Large intestine (tissue), 3 donors: ENCODE results near the gene SPATA21. TPM values are rescaled to one million over a fixed set of nuclear protein-coding genes. Genes with fewer than 3 reads are reported as not detected.
"Not testable (repeated sequence)": the region's sequence is repeated elsewhere in the genome, so short reads cannot be mapped to it uniquely, and the experiment has no call there.

Experiments
- DNase-seq, 2 donors: peaks; one replicate each; pipeline versions ENCODE4 v3.0.0 to v3.0.0-alpha.2; 2013
- H3K27ac ChIP-seq: one replicate; pipeline ENCODE4 v1.5.1; 2013; ENCODE audit warnings: low read length
- H3K27me3 ChIP-seq: 2 replicates; pipeline ENCODE4 v1.6.1; 2013; ENCODE audit warnings: low read length; ENCODE audit not compliant: control insufficient read depth, insufficient read depth
- H3K36me3 ChIP-seq: 2 replicates; pipeline ENCODE4 v1.6.1; 2013; ENCODE audit warnings: low read length; ENCODE audit not compliant: control insufficient read depth, insufficient read depth
- H3K4me1 ChIP-seq: one replicate; pipeline ENCODE4 v1.6.1; 2013; ENCODE audit warnings: low read length; ENCODE audit not compliant: control insufficient read depth, insufficient read depth
- H3K4me3 ChIP-seq: one replicate; pipeline ENCODE4 v1.5.1; 2013; ENCODE audit warnings: low read length
- H3K9me3 ChIP-seq: one replicate; pipeline ENCODE4 v1.6.1; 2013; ENCODE audit warnings: mild to moderate bottlenecking, low read depth, low read length, moderate library complexity; ENCODE audit not compliant: control insufficient read depth
- WGBS: methylation state at CpG from one replicate; pipeline ENCODE4 v1.1.5; 2013; ENCODE audit warnings: low lambda C conversion rate; ENCODE audit not compliant: insufficient coverage; 5-methylcytosine and 5-hydroxymethylcytosine counted together
- polyA plus RNA-seq: library from polyadenylated mRNA; unstranded; fragments of 120-200 nt; gene quantifications from one replicate; pipeline ENCODE4 v1.2.1, GENCODE V29; 2013

SPATA21 gene
- polyA plus RNA-seq, 1 donor = not detected

GRCh38 chr1:16474166-16474800, 37.1 kb upstream of the SPATA21 start:
- peaks cover 27% of the 10 kb centered on the region for H3K36me3 ChIP-seq
- no CpG with 5 or more reads among the region's 28 CpGs for WGBS
- no peaks in the 10 kb centered on the region for H3K9me3 ChIP-seq
- no peaks in the 10 kb centered on the region for H3K4me1 ChIP-seq
- H3K27me3 ChIP-seq = no peaks in the 10 kb centered on the region
- H3K27ac ChIP-seq = no peak overlapping the region
- H3K4me3 ChIP-seq = no peak overlapping the region
- DNase-seq = no peak

- H3K4me1 ChIP-seq = no peaks in the 10 kb centered on the region
- no peak overlapping the region for H3K4me3 ChIP-seq
- no peak overlapping the region for H3K27ac ChIP-seq
- 100% methylated on average over 1 of the region's 3 CpGs for WGBS
- no peaks in the 10 kb centered on the region for H3K9me3 ChIP-seq
- DNase-seq = no peak
- H3K36me3 ChIP-seq = peaks cover 10% of the 10 kb centered on the region
- no peaks in the 10 kb centered on the region for H3K27me3 ChIP-seq
Observed at GRCh38 chr1:16468558-16468957, 31.3 kb upstream of the SPATA21 start.

DNA sequence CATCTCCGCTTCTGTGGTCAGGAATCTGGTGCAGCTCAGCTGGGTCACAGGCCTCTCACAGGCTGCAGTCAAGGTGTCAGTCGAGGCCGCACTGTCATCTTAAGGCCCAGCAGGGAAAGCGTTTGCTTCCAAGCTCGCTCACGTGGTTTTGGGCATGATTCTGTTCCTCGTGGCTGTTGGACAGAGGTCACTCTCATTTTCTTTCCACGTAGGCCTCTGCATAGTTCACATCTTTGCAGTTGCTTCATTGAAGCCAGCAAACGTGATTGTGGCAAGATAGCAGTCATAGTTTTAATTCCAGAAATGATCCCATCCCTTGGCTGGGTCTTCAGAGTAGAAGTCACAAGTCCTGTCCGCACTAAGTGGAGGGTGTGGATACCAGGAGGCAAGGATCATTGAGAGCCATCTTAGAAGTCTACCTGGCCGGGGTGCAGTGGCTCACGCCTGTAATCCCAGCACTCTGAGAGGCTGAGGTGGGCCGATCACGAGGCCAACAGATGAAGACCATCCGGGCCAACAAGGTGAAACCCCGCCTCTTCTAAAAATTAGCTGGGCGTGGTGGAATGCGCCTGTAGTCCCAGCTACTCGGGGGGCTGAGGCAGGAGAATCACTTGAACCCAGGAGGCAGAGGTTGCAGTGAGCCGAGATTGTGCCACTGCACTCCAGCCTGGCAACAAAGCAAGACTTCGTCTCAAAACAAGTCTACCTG, 27.8 kb upstream of the SPATA21 start:
- Histone ChIP-seq H3K27ac (no peak overlapping the region), H3K36me3 (peaks cover 19% of the 10 kb centered on the region), H3K9me3 (no peaks in the 10 kb centered on the region), H3K4me1 (no peaks in the 10 kb centered on the region), H3K27me3 (no peaks in the 10 kb centered on the region), H3K4me3 (no peak overlapping the region)
- WGBS = no CpG with 5 or more reads among the region's 21 CpGs
- DNase-seq = no peak

GRCh38 chr1:16462773-16463330, 25.6 kb upstream of the SPATA21 start:
- DNase-seq = no peak
- H3K9me3 ChIP-seq = no peaks in the 10 kb centered on the region
- H3K27ac ChIP-seq = no peak overlapping the region
- WGBS = no CpG with 5 or more reads among the region's 7 CpGs
- no peaks in the 10 kb centered on the region for H3K27me3 ChIP-seq
- peaks cover 38% of the 10 kb centered on the region for H3K36me3 ChIP-seq
- no peaks in the 10 kb centered on the region for H3K4me1 ChIP-seq
- no peak overlapping the region for H3K4me3 ChIP-seq

DNA sequence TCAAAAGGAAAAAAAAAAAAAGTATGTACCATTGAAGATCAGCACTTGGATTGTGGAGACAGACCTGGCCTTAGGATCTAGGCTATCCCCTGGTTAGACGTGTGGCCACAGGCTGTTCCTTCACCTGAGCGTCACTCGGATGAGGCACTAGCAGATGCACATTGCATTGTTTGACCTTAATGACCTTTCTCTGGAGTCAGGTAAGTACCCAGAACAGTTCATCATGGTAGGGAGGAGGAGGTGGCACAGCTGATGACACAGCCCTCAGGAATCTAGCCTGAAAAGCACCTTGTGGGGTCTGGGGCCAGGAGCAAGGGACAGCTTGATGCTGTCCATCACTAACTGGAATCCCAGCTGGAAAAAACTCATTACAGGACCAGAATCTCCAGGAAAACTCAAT, 24.5 kb upstream of the SPATA21 start:
- no peak overlapping the region for H3K4me3 ChIP-seq
- peaks cover 48% of the 10 kb centered on the region for H3K36me3 ChIP-seq
- H3K27ac ChIP-seq = no peak overlapping the region
- no CpG with 5 or more reads among the region's 3 CpGs for WGBS
- no peaks in the 10 kb centered on the region for H3K9me3 ChIP-seq
- DNase-seq = no peak
- H3K4me1 ChIP-seq = no peaks in the 10 kb centered on the region
- H3K27me3 ChIP-seq = no peaks in the 10 kb centered on the region

GRCh38 chr1:16459352-16459925, 22.2 kb upstream of the SPATA21 start:
- Histone ChIP-seq H3K4me1 (no peaks in the 10 kb centered on the region), H3K9me3 (no peaks in the 10 kb centered on the region), H3K27me3 (no peaks in the 10 kb centered on the region), H3K36me3 (peaks cover 65% of the 10 kb centered on the region), H3K4me3 (no peak overlapping the region), H3K27ac (no peak overlapping the region)
- WGBS = no CpG with 5 or more reads among the region's 6 CpGs
- no peak for DNase-seq

DNA sequence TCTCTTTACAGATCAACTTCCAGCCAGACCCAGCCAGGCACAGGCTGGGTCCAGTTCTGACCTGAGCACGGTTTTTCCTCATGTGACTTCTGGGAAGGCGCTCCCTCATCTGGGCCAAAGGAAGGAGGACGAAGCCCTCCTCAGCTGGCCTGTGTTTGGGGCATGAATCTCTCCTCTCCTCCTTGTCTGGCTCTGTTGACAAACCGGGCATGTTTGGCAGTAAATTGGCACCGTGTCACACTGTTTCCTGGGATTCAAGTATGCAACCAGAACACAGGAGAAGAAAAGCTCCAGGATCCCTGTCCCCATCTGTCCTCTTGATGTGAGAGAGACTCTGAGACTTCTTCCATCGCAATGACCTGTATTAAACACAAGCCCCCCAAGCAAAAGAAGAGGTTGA, 21.6 kb upstream of the SPATA21 start:
- Histone ChIP-seq H3K27me3 (no peaks in the 10 kb centered on the region), H3K9me3 (no peaks in the 10 kb centered on the region), H3K4me3 (no peak overlapping the region), H3K36me3 (peaks cover 63% of the 10 kb centered on the region), H3K27ac (no peak overlapping the region), H3K4me1 (no peaks in the 10 kb centered on the region)
- DNase-seq = no peak
- no CpG with 5 or more reads among the region's 6 CpGs for WGBS

DNA sequence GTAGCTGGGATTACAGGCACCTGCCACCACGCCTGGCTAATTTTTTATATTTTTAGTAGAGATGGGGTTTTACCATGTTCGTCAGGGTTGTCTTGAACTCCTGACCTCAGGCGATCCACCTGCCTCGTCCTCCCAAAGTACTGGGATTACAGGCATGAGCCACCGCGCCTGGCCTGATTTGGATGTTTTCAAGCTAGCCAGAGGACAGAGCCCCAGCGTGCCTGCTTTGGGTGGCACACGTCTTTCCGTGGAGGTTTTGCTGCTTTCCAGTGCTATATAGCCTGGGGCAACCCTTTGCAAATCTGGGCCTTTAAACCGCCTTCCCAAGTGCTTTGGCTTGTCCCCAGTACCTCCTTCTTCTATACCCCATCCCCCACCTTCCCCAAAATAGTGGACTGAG, 18.9 kb upstream of the SPATA21 start:
- not testable (repeated sequence) for DNase-seq, H3K27me3 ChIP-seq, H3K4me3 ChIP-seq, H3K27ac ChIP-seq, H3K4me1 ChIP-seq, H3K9me3 ChIP-seq
- WGBS = 100% methylated on average over 2 of the region's 10 CpGs
- peaks cover 67% of the 10 kb centered on the region for H3K36me3 ChIP-seq

- not testable (repeated sequence) for H3K4me1 ChIP-seq, DNase-seq, H3K27ac ChIP-seq, H3K9me3 ChIP-seq, H3K4me3 ChIP-seq, H3K27me3 ChIP-seq
- WGBS = no CpG with 5 or more reads among the region's 3 CpGs
- peaks cover 73% of the 10 kb centered on the region for H3K36me3 ChIP-seq
Observed at GRCh38 chr1:16454909-16455308, 17.7 kb upstream of the SPATA21 start.

DNA sequence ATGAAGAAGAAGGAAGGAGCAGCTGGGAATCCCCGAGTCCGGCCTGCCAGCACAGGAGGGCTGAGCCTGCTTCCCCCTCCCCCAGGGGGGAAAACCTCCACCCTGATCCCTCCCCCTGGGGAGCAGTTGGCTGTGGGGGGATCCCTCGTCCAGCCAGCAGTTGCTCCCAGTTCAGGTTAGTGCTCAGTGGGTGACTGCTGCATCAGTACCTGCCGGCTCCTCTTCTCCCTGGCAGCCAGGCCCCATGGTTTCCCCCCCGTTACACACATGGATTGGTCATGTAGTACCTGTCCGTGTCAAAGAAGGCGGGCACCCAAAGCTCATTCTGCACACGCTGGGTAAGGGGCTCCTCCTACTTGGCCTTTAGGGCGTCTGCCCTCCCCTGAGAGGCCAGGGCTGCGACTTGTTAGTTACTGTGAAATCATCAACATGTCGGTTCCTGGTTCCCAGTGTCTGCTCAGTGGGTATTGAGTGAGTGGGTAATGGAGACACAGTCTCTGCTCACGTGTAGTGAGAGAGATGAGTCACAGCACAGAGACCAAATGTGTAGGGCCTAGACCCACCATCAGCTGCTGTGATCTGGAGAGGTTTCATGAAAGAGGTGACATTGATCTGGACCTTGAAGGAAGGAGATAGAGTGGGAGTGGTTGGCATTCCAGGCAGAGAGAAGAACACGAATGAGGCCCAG, 14.8 kb upstream of the SPATA21 start:
- no peak for DNase-seq
- H3K27ac ChIP-seq = no peak overlapping the region
- peaks cover 77% of the 10 kb centered on the region for H3K36me3 ChIP-seq
- no peaks in the 10 kb centered on the region for H3K27me3 ChIP-seq
- WGBS = no CpG with 5 or more reads among the region's 13 CpGs
- H3K9me3 ChIP-seq = no peaks in the 10 kb centered on the region
- no peaks in the 10 kb centered on the region for H3K4me1 ChIP-seq
- H3K4me3 ChIP-seq = no peak overlapping the region
